Renal cortex interstitium (tissue), 11 donors: ENCODE measurements around the gene CHCHD5. TPM values are rescaled to one million over a fixed set of nuclear protein-coding genes. Genes with fewer than 3 reads are reported as not detected.

Experiments
- DNase-seq, 11 donors: peaks; one replicate each; pipeline ENCODE4 v3.0.0-alpha.2; 2013; ENCODE audit warnings: low read depth in 9 of 11, low spot score in 4 of 11; ENCODE audit errors: extremely low read depth in 1 of 11
- polyA plus RNA-seq, 3 donors: library from polyadenylated mRNA; unstranded; fragments of 120-200 nt; gene quantifications; one replicate each; pipeline ENCODE4 v1.2.1, GENCODE V29; 2013; ENCODE audit not compliant: insufficient read length in 3 of 3

The CHCHD5 gene
- polyA plus RNA-seq, 3 donors, result 19.8 to 35.0 (median 31.0) TPM

- DNase-seq, result no peak
Measured at GRCh38 chr2:112636605-112637288, 52.3 kb downstream of the CHCHD5 start.

DNA sequence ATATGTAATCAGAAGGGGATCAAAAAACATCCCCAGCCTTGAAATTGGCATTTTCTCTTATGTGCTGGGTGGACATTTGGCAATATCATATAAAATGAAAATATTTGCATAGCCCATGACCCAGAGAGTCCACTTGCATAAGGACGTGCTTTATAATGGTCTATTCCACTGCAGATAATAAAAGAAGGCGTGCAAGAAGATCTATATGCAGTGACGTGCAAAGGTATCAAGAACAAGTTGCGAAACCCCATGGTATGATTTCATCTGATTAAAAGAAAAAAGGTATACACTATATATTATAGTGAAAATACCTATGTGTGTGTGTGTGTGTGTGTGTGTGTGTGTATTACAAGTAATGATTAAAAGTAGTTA lies 52.9 kb downstream of the CHCHD5 start:
- no peak for DNase-seq

Other genes starting within 250 kb of the CHCHD5 start
- 1 to 10 TPM; 3.5 to 4.5 (median 3.7) TPM for gene RGPD8, start 151.0 kb upstream of the CHCHD5 start, polyA plus RNA-seq
- 10 to 100 TPM; 36.9 to 42.2 (median 41.1) TPM for gene TTL, start 102.5 kb upstream of the CHCHD5 start, polyA plus RNA-seq
- gene POLR1B, start 42.1 kb upstream of the CHCHD5 start, polyA plus RNA-seq, result 10 to 100 TPM; 20.2 to 28.8 (median 21.1) TPM
- 10 to 100 TPM; 40.7 to 49.8 (median 47.6) TPM for gene SLC20A1, start 61.3 kb downstream of the CHCHD5 start, polyA plus RNA-seq
- 1 to 10 TPM in 1 of 3 donors, under 1 TPM in 2; 0.18 to 1.4 (median 0.37) TPM for gene NT5DC4, start 136.4 kb downstream of the CHCHD5 start, polyA plus RNA-seq
- gene CKAP2L, start 180.0 kb downstream of the CHCHD5 start, polyA plus RNA-seq, result 10 to 100 TPM; 12.7 to 19.7 (median 15.3) TPM
- under 1 TPM in 2 of 3 donors, not detected in 1; 0.06 to 0.09 TPM for gene IL1A, start 199.9 kb downstream of the CHCHD5 start, polyA plus RNA-seq